ENCODE data around the gene SBF2. TPM values are rescaled to one million over a fixed set of nuclear protein-coding genes. Genes with fewer than 3 reads are reported as not detected.
"Not testable (repeated sequence)": the region's sequence is repeated elsewhere in the genome, so short reads cannot be mapped to it uniquely, and the experiment has no call there.

Gene SBF2
- polyA plus RNA-seq, 1 donor from 2014 or later = 53.4 TPM

DNA sequence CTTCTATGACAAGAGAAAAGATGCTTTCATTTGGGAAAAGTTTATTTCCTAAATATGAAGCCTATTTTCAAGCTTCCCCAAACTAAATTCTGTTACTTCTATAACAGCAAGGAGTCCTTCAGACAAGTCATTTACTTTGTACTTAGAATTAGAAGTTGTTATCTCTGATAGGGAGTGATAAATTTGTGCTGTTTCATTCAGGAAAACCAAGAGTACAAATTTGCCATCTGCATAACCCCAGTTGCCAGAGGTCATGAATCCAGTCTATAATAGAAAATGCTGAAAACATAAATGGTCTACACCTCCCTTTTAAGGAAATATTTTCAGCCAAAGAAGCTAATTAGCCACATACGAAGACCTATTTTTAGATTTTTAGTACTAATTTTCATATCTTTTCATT lies 61.3 kb downstream of the SBF2 start:
- no peaks in the 10 kb centered on the region for H3K9me2 ChIP-seq (ENCODE audit: insufficient read depth, low read length)
- no peaks in the 10 kb centered on the region for H3K27me3 ChIP-seq (ENCODE audit: insufficient read depth, low read depth, low read length)
- H3F3A ChIP-seq (ENCODE audit: insufficient read depth, low read length, poor library complexity, severe bottlenecking) = no peaks in the 10 kb centered on the region
- no peaks in the 10 kb centered on the region for H3K9me3 ChIP-seq (ENCODE audit: low read length)
- no peak overlapping the region for H3K4me3 ChIP-seq (ENCODE audit: low read length)
- no peaks in the 10 kb centered on the region for H3K36me3 ChIP-seq (ENCODE audit: insufficient read depth, low read length)
- H3K9ac ChIP-seq (ENCODE audit: low read length) = no peak overlapping the region
- H4K20me1 ChIP-seq (ENCODE audit: insufficient read depth) = no peaks in the 10 kb centered on the region
- TF ChIP-seq MXI1 (conservative IDR thresholded peaks at IDR 0.05; ENCODE audit: poor library complexity, severe bottlenecking) (no peak), EP300 (conservative IDR thresholded peaks at IDR 0.05; ENCODE audit: poor library complexity, severe bottlenecking) (no peak), SMC3 (conservative IDR thresholded peaks at IDR 0.05; ENCODE audit: poor library complexity) (no peak), CTCF (IDR thresholded peaks at IDR 0.05; ENCODE audit: poor library complexity, severe bottlenecking) (no peak), POLR2AphosphoS5 (IDR thresholded peaks at IDR 0.05) (no peak), TAF1 (IDR thresholded peaks at IDR 0.05; ENCODE audit: low read depth) (no peak), EZH2 (IDR thresholded peaks at IDR 0.05; ENCODE audit: borderline replicate concordance, insufficient read depth, low read length, poor library complexity, severe bottlenecking) (no peak), RAD21 (conservative IDR thresholded peaks at IDR 0.05) (no peak)
- TF ChIP-seq, protein P1, sequence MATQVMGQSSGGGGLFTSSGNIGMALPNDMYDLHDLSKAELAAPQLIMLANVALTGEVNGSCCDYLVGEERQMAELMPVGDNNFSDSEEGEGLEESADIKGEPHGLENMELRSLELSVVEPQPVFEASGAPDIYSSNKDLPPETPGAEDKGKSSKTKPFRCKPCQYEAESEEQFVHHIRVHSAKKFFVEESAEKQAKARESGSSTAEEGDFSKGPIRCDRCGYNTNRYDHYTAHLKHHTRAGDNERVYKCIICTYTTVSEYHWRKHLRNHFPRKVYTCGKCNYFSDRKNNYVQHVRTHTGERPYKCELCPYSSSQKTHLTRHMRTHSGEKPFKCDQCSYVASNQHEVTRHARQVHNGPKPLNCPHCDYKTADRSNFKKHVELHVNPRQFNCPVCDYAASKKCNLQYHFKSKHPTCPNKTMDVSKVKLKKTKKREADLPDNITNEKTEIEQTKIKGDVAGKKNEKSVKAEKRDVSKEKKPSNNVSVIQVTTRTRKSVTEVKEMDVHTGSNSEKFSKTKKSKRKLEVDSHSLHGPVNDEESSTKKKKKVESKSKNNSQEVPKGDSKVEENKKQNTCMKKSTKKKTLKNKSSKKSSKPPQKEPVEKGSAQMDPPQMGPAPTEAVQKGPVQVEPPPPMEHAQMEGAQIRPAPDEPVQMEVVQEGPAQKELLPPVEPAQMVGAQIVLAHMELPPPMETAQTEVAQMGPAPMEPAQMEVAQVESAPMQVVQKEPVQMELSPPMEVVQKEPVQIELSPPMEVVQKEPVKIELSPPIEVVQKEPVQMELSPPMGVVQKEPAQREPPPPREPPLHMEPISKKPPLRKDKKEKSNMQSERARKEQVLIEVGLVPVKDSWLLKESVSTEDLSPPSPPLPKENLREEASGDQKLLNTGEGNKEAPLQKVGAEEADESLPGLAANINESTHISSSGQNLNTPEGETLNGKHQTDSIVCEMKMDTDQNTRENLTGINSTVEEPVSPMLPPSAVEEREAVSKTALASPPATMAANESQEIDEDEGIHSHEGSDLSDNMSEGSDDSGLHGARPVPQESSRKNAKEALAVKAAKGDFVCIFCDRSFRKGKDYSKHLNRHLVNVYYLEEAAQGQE (IDR thresholded peaks at IDR 0.05; ENCODE audit: borderline replicate concordance) = no peak
- no peak overlapping the region for H2AFZ ChIP-seq (ENCODE audit: low read depth, low read length)
- no peak overlapping the region for H3K4me2 ChIP-seq (ENCODE audit: low read length)
- no peaks in the 10 kb centered on the region for H3K79me2 ChIP-seq (replicated peaks; ENCODE audit: insufficient read depth, low read length)
- H3K27ac ChIP-seq (ENCODE audit: low read length) = no peak overlapping the region

GRCh38 chr11:10231803-10232202 lies 62.2 kb downstream of the SBF2 start:
- not testable (repeated sequence) for H3K27ac ChIP-seq (ENCODE audit: low read length); H3K4me2 ChIP-seq (ENCODE audit: low read length); H3K9ac ChIP-seq (ENCODE audit: low read length); H3K9me3 ChIP-seq (ENCODE audit: low read length); H3K4me3 ChIP-seq (ENCODE audit: low read length); H3K9me2 ChIP-seq (ENCODE audit: insufficient read depth, low read length); H3F3A ChIP-seq (ENCODE audit: insufficient read depth, low read length, poor library complexity, severe bottlenecking); H3K27me3 ChIP-seq (ENCODE audit: insufficient read depth, low read depth, low read length); H3K36me3 ChIP-seq (ENCODE audit: insufficient read depth, low read length); H4K20me1 ChIP-seq (ENCODE audit: insufficient read depth); H2AFZ ChIP-seq (ENCODE audit: low read depth, low read length); H3K79me2 ChIP-seq (replicated peaks; ENCODE audit: insufficient read depth, low read length)

DNA sequence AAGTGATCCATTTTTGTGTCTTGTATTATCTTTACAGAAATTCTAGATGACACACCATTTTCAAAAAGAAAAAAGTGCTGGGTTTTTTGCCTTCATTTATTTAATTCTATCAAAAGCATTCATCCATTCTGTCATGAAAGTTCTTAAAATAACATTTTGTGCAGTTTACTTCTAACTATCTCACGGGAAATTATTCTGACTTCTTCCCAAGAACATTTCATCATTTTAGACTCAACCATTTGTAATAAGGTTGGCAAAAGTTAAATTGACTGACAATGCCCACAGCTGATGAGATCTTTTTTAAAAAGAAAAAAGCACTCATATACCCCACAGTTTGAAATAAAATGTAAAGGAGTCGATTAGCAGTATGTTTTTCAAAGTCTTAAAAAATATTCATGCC lies 68.5 kb downstream of the SBF2 start:
- Histone ChIP-seq H3K36me3 (ENCODE audit: insufficient read depth, low read length) (no peaks in the 10 kb centered on the region), H3K4me2 (ENCODE audit: low read length) (no peak overlapping the region), H3K79me2 (replicated peaks; ENCODE audit: insufficient read depth, low read length) (no peaks in the 10 kb centered on the region), H3K9me2 (ENCODE audit: insufficient read depth, low read length) (no peaks in the 10 kb centered on the region), H3F3A (ENCODE audit: insufficient read depth, low read length, poor library complexity, severe bottlenecking) (no peaks in the 10 kb centered on the region), H3K27ac (ENCODE audit: low read length) (no peak overlapping the region), H2AFZ (ENCODE audit: low read depth, low read length) (no peak overlapping the region), H3K9ac (ENCODE audit: low read length) (no peak overlapping the region), H3K4me3 (ENCODE audit: low read length) (no peak overlapping the region), H3K9me3 (ENCODE audit: low read length) (no peaks in the 10 kb centered on the region), H3K27me3 (ENCODE audit: insufficient read depth, low read depth, low read length) (no peaks in the 10 kb centered on the region), H4K20me1 (ENCODE audit: insufficient read depth) (no peaks in the 10 kb centered on the region)
- TF ChIP-seq TAF1 (IDR thresholded peaks at IDR 0.05; ENCODE audit: low read depth) = no peak
- TF ChIP-seq POLR2AphosphoS5 (IDR thresholded peaks at IDR 0.05) = no peak
- no peak for TF ChIP-seq SMC3 (conservative IDR thresholded peaks at IDR 0.05; ENCODE audit: poor library complexity)
- TF ChIP-seq, protein P1 (IDR thresholded peaks at IDR 0.05; ENCODE audit: borderline replicate concordance) = no peak
- TF ChIP-seq CTCF (IDR thresholded peaks at IDR 0.05; ENCODE audit: poor library complexity, severe bottlenecking) = no peak
- no peak for TF ChIP-seq EZH2 (IDR thresholded peaks at IDR 0.05; ENCODE audit: borderline replicate concordance, insufficient read depth, low read length, poor library complexity, severe bottlenecking)
- no peak for TF ChIP-seq EP300 (conservative IDR thresholded peaks at IDR 0.05; ENCODE audit: poor library complexity, severe bottlenecking)
- TF ChIP-seq RAD21 (conservative IDR thresholded peaks at IDR 0.05) = no peak
- TF ChIP-seq MXI1 (conservative IDR thresholded peaks at IDR 0.05; ENCODE audit: poor library complexity, severe bottlenecking) = no peak
